Measurements from ENCODE around the gene TBC1D1.

- TF ChIP-seq POLR2A (IDR thresholded peaks at IDR 0.05) (no peak), CTCF (IDR thresholded peaks at IDR 0.05) (no peak)
Measured at GRCh38 chr4:38122060-38122459, 231.2 kb downstream of the TBC1D1 start.
